ENCODE data around the gene CALML3.

CALML3 gene

DNA sequence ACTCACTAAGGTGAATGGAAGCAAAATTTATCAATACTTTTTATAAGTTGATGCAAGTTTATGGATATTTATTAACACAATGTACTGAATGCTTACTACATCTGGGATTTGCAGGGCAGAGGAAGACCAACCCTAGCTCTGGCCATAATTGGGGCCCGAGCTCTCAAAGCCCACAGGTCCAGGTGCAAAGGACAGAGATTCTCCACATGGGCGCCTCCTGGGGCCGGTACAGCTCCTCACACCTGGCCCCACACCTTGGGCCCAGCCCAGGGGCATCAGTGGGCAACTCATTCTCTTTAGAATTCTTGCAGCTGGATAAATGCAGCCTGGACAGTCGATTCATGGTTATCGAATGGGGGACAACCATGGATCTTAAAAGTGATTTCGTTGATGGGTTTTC, 47.1 kb downstream of the CALML3 start:
- TF ChIP-seq CTCF (IDR thresholded peaks at IDR 0.05; ENCODE audit: low read depth, low read length, missing control alignments), result no peak
- no peak overlapping the region for H3K4me3 ChIP-seq (replicated peaks; ENCODE audit: low read depth, low read length)
- no peak for DNase-seq (ENCODE audit: extremely low read depth, low read depth)

DNA sequence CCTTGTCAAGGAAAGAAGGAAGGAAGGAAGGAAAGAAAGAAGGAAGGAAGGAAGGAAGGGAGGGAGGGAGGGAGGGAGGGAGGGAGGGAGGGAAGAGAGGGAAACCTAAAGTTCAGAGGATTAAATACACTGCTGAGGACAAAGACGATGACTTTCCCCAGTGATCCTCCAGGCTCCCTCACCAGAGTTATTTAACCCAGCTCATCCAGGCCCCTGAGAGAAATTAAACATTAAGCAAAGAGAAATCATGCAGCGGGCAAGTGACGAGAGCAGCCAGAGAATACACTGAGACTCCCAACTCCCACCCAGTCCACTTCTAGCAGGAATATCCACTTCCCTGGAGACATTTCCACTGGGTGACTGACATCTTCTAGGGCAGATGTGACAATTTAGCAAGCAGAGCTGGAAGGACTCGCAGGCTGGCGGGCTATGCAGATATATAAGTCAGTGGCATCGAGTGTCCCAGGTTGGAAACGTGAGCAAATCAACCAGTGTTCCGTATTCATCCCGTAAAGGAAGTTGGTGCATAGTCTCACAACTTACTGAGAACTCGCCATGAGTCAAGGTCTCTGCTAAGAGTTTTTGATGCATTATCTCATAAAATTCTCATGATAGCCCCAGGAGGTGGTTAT, 48.7 kb downstream of the CALML3 start:
- no peak for TF ChIP-seq CTCF (IDR thresholded peaks at IDR 0.05; ENCODE audit: low read depth, low read length, missing control alignments)
- no peak overlapping the region for H3K4me3 ChIP-seq (replicated peaks; ENCODE audit: low read depth, low read length)
- DNase-seq (ENCODE audit: extremely low read depth, low read depth), result no peak

DNA sequence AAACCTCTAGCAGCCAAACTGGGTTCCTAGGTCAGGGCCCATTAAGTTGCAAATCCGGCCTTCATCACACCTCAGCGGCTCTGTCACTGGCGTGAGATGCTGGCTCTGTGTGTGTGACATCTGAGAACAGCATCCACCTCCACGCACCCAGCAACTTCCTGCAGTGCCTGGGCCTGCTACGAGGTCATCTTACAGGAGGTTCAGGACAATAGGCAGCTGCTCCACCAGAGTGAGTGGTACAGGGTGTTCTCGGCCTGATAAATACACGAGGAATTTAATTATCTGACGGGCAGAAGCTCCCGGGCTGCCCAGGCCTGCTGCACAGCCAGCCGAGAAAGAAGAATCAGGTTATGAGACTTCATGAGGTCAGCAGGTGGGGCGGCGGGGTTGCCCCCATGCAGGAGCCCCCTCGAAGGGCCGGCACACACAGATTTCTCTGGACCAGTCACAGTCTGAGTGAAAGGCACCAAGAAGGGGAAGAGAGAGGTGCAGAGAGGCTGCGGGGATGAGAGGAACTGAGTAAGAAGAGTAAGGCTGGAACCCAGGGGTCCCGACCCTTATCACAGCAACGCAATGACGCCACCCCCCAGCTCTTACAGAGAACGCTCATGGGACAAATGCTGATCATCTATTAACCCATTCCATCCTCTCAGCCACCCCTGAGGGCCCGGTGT, 49.3 kb downstream of the CALML3 start:
- TF ChIP-seq CTCF (IDR thresholded peaks at IDR 0.05; ENCODE audit: low read depth, low read length, missing control alignments), result no peak
- H3K4me3 ChIP-seq (replicated peaks; ENCODE audit: low read depth, low read length), result no peak overlapping the region
- no peak for DNase-seq (ENCODE audit: extremely low read depth, low read depth)

GRCh38 chr10:5574642-5575131, 49.9 kb downstream of the CALML3 start:
- no peak for TF ChIP-seq CTCF (IDR thresholded peaks at IDR 0.05; ENCODE audit: low read depth, low read length, missing control alignments)
- DNase-seq (ENCODE audit: extremely low read depth, low read depth), result no peak
- H3K4me3 ChIP-seq (replicated peaks; ENCODE audit: low read depth, low read length), result no peak overlapping the region

DNA sequence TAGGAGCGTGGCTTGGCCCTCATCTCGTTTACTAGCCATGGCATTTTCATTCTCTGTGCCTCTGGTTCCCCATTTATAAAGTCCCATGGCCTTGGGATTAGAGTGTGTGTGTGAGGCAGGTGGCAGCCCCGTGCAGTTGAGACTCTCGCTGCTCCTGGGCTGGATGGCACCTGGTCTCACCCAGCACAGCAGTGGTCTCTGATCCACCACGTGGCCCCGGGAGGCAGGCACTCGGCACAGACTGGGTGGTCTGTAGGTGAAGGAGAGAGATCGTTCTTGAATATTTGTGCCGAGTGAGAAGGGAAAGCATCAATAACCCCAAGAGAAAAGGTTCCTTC, 50.4 kb downstream of the CALML3 start:
- TF ChIP-seq CTCF (IDR thresholded peaks at IDR 0.05; ENCODE audit: low read depth, low read length, missing control alignments), result no peak
- no peak overlapping the region for H3K4me3 ChIP-seq (replicated peaks; ENCODE audit: low read depth, low read length)
- no peak for DNase-seq (ENCODE audit: extremely low read depth, low read depth)

DNA sequence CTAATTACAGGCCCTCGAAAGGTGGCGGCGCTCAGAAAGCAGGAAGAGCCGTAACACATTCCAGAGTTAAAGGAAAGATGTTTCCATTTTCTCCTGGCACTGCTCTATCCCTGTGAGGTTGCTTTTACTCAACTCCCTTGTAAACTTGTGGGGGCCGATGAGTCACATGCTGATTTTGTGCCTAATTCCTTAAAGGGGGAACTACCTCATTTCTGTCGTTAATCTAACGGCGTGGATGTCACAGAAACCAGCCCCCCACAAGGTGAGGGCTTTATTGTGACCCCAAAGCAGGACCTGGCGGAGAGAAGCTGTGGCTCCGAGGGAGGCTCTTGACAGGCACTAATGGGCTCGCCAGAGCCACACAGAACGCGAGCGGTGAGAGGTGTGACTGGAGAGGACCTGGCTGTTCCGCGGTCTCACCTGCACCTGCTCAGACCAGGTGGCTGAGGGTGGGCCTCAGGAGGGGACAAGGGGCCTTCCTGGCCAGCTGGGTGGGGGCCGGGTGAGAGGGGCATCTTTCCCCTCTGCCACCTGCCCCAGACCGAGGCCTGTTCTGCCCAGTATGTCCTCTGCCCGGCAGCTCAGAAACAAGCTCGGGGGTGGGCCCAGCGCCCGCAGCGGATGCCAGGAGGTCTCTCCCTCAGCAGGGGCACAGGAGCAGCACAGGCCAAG, 50.9 kb downstream of the CALML3 start:
- no peak overlapping the region for H3K4me3 ChIP-seq (replicated peaks; ENCODE audit: low read depth, low read length)
- TF ChIP-seq CTCF (IDR thresholded peaks at IDR 0.05; ENCODE audit: low read depth, low read length, missing control alignments), result no peak
- no peak for DNase-seq (ENCODE audit: extremely low read depth, low read depth)
